ENCODE data around the gene ATP6V0B.

The ATP6V0B gene

DNA sequence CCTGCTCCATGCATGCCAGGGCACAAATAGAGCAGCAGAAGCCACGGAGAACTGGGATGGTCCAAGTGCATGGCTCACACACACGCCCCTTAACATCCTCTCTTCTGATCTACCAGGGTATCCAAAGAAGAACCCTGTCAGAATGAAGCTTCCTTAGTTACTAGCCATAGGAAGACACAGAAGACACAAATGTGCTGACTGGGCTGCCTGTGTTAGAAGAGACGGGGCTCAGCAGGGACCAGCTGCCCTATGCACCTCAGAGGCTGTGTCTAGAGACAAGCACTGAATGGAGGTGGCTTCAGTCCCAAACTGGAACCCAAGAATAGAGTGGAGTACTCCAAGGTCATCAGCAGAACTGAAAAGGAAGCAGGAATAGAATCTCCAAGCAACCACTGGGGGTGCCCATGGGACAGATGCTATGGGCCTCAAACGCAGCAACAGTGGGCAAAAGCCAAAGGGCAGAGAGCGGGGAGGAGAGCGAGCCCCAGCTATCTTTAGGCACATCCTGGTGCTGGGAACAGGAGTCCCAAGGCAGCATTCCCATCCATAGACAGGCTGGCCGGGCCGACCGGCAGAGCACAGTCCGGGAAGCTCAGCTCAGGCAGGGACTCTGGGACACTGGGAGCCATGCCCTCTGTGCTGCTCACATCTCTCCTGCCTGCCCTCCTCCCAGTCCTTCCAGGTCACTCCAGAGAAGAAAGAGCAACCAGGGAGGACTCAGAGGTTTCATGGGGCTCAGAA is 47.0 kb downstream of the ATP6V0B start:
- no peak for TF ChIP-seq CTCF (conservative IDR thresholded peaks at IDR 0.05)
- no peak for TF ChIP-seq ZFX (IDR thresholded peaks at IDR 0.05)
- no peak overlapping the region for H3K27ac ChIP-seq

GRCh38 chr1:44024031-44024902 is 49.5 kb downstream of the ATP6V0B start:
- TF ChIP-seq ZFX (IDR thresholded peaks at IDR 0.05), result no peak
- no peak overlapping the region for H3K27ac ChIP-seq

- TF ChIP-seq ZFX (IDR thresholded peaks at IDR 0.05) (no peak), CTCF (conservative IDR thresholded peaks at IDR 0.05) (no peak)
- H3K27ac ChIP-seq, result no peak overlapping the region
Observed at GRCh38 chr1:44024903-44025525, 50.3 kb downstream of the ATP6V0B start.

GRCh38 chr1:44025816-44026215 is 51.1 kb downstream of the ATP6V0B start:
- H3K27ac ChIP-seq, result no peak overlapping the region
- no peak for TF ChIP-seq ZFX (IDR thresholded peaks at IDR 0.05)
- no peak for TF ChIP-seq CTCF (conservative IDR thresholded peaks at IDR 0.05)

GRCh38 chr1:44027320-44027719 is 52.6 kb downstream of the ATP6V0B start:
- H3K27ac ChIP-seq, result no peak overlapping the region
- no peak for TF ChIP-seq ZFX (IDR thresholded peaks at IDR 0.05)
- TF ChIP-seq CTCF (conservative IDR thresholded peaks at IDR 0.05), result no peak

All from C4-2B (cell line).